Skin epidermis (tissue), 12 donors: ENCODE data around the gene CFLAR.
"Not testable (repeated sequence)": the region's sequence is repeated elsewhere in the genome, so short reads cannot be mapped to it uniquely, and the experiment has no call there.

Experiments used
- H3K27ac ChIP-seq, 21 experiments: fragments of 200-600 bp; sonication (generic) in 11 of 21; one replicate each; pipeline ENCODE4 v1.5.0; 2020; ENCODE audit warnings: mild to moderate bottlenecking in 3 of 21, inconsistent platforms in 2 of 21, moderate library complexity in 2 of 21
- H3K4me3 ChIP-seq, 7 experiments: fragments of 200-600 bp; sonication (generic) in 2 of 7; one replicate each; pipeline ENCODE4 v1.5.0; 2020; ENCODE audit warnings: inconsistent platforms in 2 of 7, mild to moderate bottlenecking in 2 of 7, moderate library complexity in 1 of 7

Gene CFLAR

GRCh38 chr2:201168496-201168895 is 52.5 kb downstream of the CFLAR start:
- not testable (repeated sequence) for H3K4me3 ChIP-seq, H3K27ac ChIP-seq

DNA sequence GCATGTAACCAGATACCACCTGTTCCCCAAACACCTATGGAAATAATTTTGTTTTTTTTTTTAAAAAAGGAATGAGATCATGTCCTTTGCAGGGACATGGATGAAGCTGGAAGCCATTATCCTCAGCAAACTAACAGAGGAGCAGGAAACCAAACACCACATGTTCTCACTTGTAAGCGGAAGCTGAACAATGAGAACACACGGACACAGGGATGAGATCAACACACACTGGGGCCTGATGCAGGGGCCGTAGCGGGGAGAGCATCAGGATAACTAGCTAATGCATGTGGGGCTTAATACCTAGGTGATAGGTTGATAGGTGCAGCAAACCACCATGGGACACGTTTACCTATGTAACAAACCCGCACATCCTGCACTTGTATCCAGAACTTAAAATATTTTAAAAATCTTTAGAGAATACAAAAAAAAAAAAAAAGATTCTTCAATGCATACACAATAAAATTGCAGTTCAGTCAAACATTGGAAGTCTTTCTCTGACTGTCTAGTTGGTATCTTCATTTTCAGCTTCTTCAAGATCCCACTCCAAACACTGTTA is 55.4 kb downstream of the CFLAR start:
- no peak overlapping the region for H3K4me3 ChIP-seq
- no peak overlapping the region for H3K27ac ChIP-seq

GRCh38 chr2:201172279-201172678 is 56.3 kb downstream of the CFLAR start:
- no peak overlapping the region for H3K27ac ChIP-seq
- H3K4me3 ChIP-seq = no peak overlapping the region

DNA sequence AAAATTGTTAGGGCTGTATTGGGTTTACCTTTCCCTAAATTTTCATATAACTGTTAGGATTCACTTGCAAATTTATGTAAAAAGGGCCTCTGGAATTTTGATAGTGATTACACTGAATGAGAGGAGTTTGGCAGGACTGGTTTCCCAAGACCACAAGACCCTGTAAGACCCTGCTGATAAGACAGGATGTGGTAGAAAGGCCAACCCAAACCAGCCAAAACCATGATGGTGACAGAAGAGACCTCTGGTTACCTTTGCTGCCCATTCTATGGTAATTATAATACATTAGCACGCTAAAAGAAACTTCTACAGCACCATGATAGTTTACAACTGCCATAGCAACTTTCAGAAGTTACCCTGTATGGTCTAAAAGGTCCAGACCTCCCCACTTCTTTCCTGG is 58.7 kb downstream of the CFLAR start:
- H3K27ac ChIP-seq = no peak overlapping the region
- no peak overlapping the region for H3K4me3 ChIP-seq

GRCh38 chr2:201176081-201176481 is 60.1 kb downstream of the CFLAR start:
- no peak overlapping the region for H3K4me3 ChIP-seq
- no peak overlapping the region for H3K27ac ChIP-seq

GRCh38 chr2:201180010-201180409 is 64.0 kb downstream of the CFLAR start:
- H3K27ac ChIP-seq = no peak overlapping the region
- H3K4me3 ChIP-seq = no peak overlapping the region

DNA sequence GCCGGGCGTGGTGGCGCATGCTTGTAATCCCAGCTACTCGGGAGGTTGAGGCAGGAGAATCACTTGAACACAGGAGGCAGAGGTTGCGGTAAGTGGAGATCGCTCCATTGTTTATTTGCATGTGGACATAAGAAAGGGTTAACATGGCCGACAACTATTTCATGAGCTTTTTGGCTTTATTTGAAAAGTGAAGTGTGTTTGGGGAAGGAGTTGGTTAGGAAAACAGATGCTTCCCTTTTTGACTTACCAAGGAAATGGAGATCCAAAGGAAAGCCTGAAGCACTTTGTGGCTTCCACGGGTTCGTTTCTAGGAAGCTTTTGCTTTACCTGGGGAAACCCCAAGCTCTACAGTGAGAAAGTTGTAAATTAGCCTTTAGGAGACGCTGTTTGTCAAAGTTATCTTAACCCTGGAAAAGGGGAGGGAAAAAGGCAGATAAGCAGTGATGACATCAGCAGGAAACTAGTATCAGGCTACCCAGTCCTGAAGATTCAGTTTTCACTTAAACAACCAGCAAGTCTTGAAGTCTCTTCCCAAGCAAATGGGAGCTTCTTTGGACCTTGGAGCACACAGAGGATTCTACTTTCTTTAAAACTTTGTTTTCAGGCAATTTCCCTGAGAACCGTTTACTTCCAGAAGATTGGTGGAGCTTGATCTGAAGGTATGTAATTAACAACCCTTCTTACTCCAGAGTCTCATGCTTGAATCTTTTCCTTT is 66.8 kb downstream of the CFLAR start, which contains the start of gene CASP10:
Gene CASP10 (plus strand): TSS at position 492 of the 715 bp plus-strand sequence. CDS start 2,637 bp downstream, outside the sequence.
- Histone ChIP-seq H3K4me3 (peak within 1 kb of the TSS; percentile 31 to 59 (median 38)), H3K27ac (peak within 1 kb of the TSS in 20 of 21 experiments; percentile 25 to 84 (median 68))

GRCh38 chr2:201183365-201183727 is 67.4 kb downstream of the CFLAR start:
- H3K27ac ChIP-seq = peak overlapping the region in 19 of 21 experiments; percentile 25 to 84 (median 68)
- H3K4me3 ChIP-seq = peak overlapping the region; percentile 31 to 59 (median 38)

DNA sequence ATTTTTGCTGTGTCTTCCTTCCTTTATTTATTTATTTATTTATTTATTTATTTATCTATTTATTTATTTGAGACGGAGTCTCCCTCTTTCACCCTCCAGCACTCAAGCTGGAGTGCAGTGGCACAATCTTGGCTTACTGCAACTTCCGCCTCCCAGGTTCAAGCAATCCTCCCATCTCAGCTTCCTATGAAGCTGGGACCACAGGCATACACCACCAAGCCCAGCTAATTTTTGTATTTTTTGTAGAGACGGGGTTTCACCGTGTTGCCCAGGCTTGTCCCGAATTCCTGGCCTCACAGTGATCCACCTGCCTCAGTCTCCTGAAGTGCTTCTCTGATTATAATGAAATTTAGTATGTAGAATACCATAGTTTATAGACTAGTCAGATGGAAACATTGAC is 67.9 kb downstream of the CFLAR start:
- H3K27ac ChIP-seq = peak overlapping the region in 16 of 21 experiments; percentile 32 to 84 (median 71)
- H3K4me3 ChIP-seq = peak overlapping the region; percentile 31 to 59 (median 38)

DNA sequence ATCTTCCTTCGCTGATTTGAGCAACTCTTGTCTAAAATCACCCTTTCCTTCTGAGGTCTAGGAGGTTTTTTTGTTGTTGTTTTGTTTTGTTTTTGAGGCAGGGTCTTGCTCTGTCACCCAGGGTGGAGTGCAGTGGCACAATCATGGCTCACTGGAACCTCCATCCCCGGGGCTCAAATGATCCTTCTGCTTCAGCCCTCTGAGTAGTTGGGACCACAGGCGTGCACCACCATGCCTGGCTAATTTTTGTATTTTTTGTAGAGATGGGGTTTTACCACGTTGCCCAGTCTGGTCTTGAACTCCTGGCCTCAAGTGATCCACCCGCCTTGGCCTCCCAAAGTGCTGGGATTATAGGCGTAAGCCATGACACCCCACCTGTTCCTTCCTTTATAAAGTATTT is 68.3 kb downstream of the CFLAR start:
- peak overlapping the region in 9 of 21 experiments; percentile 22 to 84 (median 73) for H3K27ac ChIP-seq
- peak overlapping the region; percentile 31 to 59 (median 38) for H3K4me3 ChIP-seq

GRCh38 chr2:201185863-201186262 is 69.9 kb downstream of the CFLAR start:
- peak overlapping the region in 3 of 21 experiments; percentile 5 to 33 (median 20) for H3K27ac ChIP-seq
- H3K4me3 ChIP-seq = no peak overlapping the region

DNA sequence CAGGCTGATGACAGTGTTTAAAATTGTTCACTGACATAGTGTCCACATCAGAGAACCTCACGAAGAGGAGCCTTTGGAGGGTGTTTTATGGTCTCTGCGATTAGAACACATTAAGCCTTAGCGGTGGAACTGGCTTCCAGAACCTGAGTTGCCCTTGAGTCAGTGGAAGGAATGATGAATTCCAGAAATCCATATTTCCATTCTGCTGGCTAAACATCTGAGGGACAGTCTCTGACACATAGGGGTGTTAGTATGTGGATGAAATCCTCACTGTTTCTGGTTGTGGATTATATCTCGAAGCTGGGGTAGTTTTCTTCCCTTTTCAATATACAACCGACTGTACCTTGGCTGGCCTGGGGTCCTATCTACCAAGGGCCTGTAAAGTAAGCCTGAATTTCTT is 71.0 kb downstream of the CFLAR start:
- H3K27ac ChIP-seq = peak overlapping the region in 1 of 21 experiments; percentile 24
- no peak overlapping the region for H3K4me3 ChIP-seq

DNA sequence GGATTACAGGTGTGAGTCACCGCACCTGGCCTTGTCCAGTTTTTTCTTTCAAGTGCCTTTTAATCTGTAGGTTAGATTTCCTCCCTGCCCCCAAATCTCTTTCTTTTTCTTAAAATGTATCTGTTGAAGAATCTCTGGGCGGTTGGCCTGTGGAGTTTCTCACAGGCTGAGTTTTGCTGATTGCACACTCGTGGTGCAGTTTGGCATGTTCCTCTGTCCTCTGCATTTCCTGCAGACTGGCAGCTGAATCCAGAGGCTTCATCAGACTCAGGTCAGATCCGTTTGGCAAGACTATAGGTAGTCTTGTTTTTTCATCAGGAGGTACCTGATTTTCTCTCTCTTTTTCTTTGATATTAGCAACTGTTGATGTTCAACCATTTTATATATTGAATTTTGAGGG is 72.5 kb downstream of the CFLAR start:
- no peak overlapping the region for H3K4me3 ChIP-seq
- no peak overlapping the region for H3K27ac ChIP-seq

- Histone ChIP-seq H3K27ac (peak overlapping the region in 12 of 21 experiments; percentile 8 to 70 (median 30)), H3K4me3 (no peak overlapping the region)
These were observed 75.3 kb downstream of the CFLAR start for GRCh38 chr2:201191132-201191875.

GRCh38 chr2:201194097-201194496 is 78.1 kb downstream of the CFLAR start:
- H3K4me3 ChIP-seq = no peak overlapping the region
- peak overlapping the region in 3 of 21 experiments; percentile 5 to 32 (median 30) for H3K27ac ChIP-seq

GRCh38 chr2:201195331-201195730 is 79.4 kb downstream of the CFLAR start:
- Histone ChIP-seq H3K4me3 (no peak overlapping the region), H3K27ac (no peak overlapping the region)

- no peak overlapping the region for H3K27ac ChIP-seq
- H3K4me3 ChIP-seq = no peak overlapping the region
These were observed 80.0 kb downstream of the CFLAR start for GRCh38 chr2:201196003-201196402.

- Histone ChIP-seq H3K4me3 (no peak overlapping the region), H3K27ac (no peak overlapping the region)
These were observed 80.8 kb downstream of the CFLAR start for GRCh38 chr2:201196803-201197202.

- Histone ChIP-seq H3K4me3 (no peak overlapping the region), H3K27ac (no peak overlapping the region)
These were observed 81.8 kb downstream of the CFLAR start for GRCh38 chr2:201197781-201198180.

GRCh38 chr2:201199847-201200246 is 83.9 kb downstream of the CFLAR start:
- no peak overlapping the region for H3K4me3 ChIP-seq
- H3K27ac ChIP-seq = no peak overlapping the region

- H3K4me3 ChIP-seq = no peak overlapping the region
- no peak overlapping the region for H3K27ac ChIP-seq
These were observed 84.4 kb downstream of the CFLAR start for GRCh38 chr2:201200345-201200744.
